MM.1S (cell line): ENCODE measurements around the gene RFTN1.
"Not testable (repeated sequence)": the region's sequence is repeated elsewhere in the genome, so short reads cannot be mapped to it uniquely, and the experiment has no call there.

Experiments
- DNase-seq: peaks from one replicate; pipeline ENCODE4 v3.0.0-alpha.2; 2015
- H2AFZ ChIP-seq: fragments of 300-600 bp; sonication (generic); 2 replicates; pipeline ENCODE4 v1.6.0; 2016; ENCODE audit warnings: antibody characterized with exemption, low read length
- H3F3A ChIP-seq: fragments of 300-600 bp; sonication (generic); 2 replicates; pipeline ENCODE4 v1.6.1; 2016; ENCODE audit warnings: mild to moderate bottlenecking, antibody characterized with exemption, low read length, moderate library complexity, mixed read lengths; ENCODE audit not compliant: insufficient read depth
- H3K27ac ChIP-seq: fragments of 300-600 bp; sonication (generic); 2 replicates; pipeline ENCODE4 v1.5.1; 2016; ENCODE audit warnings: mild to moderate bottlenecking, low read length
- H3K27me3 ChIP-seq: fragments of 300-600 bp; sonication (generic); replicated peaks from 2 replicates; pipeline ENCODE4 v1.6.0; 2016; ENCODE audit warnings: low read length; ENCODE audit not compliant: insufficient read depth
- H3K36me3 ChIP-seq: fragments of 300-600 bp; sonication (generic); replicated peaks from 2 replicates; pipeline ENCODE4 v1.6.1; 2016; ENCODE audit warnings: mild to moderate bottlenecking, low read length, mixed read lengths; ENCODE audit not compliant: insufficient read depth
- H3K4me1 ChIP-seq: fragments of 300-600 bp; sonication (generic); 2 replicates; pipeline ENCODE4 v1.6.1; 2016; ENCODE audit warnings: low read length, mixed read lengths
- H3K4me2 ChIP-seq: fragments of 300-600 bp; sonication (generic); 2 replicates; pipeline ENCODE4 v1.6.0; 2016; ENCODE audit warnings: low read depth, low read length
- H3K4me3 ChIP-seq: fragments of 300-600 bp; sonication (generic); 2 replicates; pipeline ENCODE4 v1.5.1; 2016; ENCODE audit warnings: low read length, mixed read lengths
- H3K79me2 ChIP-seq: fragments of 300-600 bp; sonication (generic); 2 replicates; pipeline ENCODE4 v1.6.1; 2016; ENCODE audit warnings: mixed run types, low read length, mixed read lengths
- H3K9ac ChIP-seq: fragments of 300-600 bp; sonication (generic); 2 replicates; pipeline ENCODE4 v1.6.1; 2016; ENCODE audit warnings: low read length, mixed read lengths
- H3K9me2 ChIP-seq: fragments of 300-600 bp; sonication (generic); replicated peaks from 2 replicates; pipeline ENCODE4 v1.6.1; 2016; ENCODE audit warnings: mild to moderate bottlenecking, low read length, mixed read lengths; ENCODE audit not compliant: insufficient read depth
- H3K9me3 ChIP-seq: fragments of 300-600 bp; sonication (generic); replicated peaks from 2 replicates; pipeline ENCODE4 v1.6.1; 2016; ENCODE audit warnings: mild to moderate bottlenecking, low read length, mixed read lengths; ENCODE audit not compliant: insufficient read depth
- H4K20me1 ChIP-seq: fragments of 300-600 bp; sonication (generic); 2 replicates; pipeline ENCODE4 v1.6.1; 2016; ENCODE audit warnings: mild to moderate bottlenecking, low read length, moderate library complexity, mixed read lengths; ENCODE audit not compliant: insufficient read depth
- CTCF ChIP-seq: fragments of 300-600 bp; sonication (generic); IDR thresholded peaks from 2 replicates; pipeline ENCODE4 v1.5.1; 2016; ENCODE audit warnings: antibody characterized with exemption, low read length, mixed read lengths
- EZH2 ChIP-seq: fragments of 300-600 bp; sonication (generic); optimal IDR thresholded peaks from 2 replicates; pipeline ENCODE3; 2017; ENCODE audit warnings: low read depth, mild to moderate bottlenecking, antibody characterized with exemption, low read length, mixed read lengths
- EZH2phosphoT487 ChIP-seq: fragments of 300-600 bp; sonication (generic); IDR thresholded peaks from 2 replicates; pipeline ENCODE4 v1.6.1; 2018; ENCODE audit warnings: antibody characterized with exemption, low read length

Gene RFTN1

DNA sequence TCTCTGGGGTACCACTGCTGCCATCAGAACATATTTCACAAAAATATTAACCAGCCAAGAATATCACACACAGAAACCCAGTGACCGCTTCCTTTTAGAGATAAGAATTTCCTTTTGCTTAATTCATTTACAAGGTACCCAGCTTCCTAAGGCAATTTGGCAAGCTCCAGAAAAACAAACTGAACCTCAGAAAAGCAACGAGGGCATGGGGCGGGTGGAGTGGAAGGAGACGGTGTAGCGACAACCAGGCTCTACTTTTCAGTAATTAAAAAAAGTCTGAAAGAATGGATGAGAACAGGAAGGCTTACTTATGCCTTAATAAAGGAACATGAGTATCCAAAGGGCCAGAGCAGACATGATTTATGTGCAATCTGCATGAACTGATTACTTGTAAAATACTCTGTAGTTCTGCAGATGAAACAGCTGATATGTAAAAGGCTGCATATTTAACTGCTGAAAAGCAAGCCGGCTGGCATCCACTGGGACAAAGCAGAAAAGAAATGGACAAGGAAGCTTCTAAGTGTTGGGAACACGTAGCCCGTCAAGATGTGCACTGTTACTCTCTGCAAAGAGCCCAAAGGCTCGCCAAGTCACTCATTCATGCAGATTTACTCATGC lies 18.6 kb downstream of the RFTN1 start:
- H3K27me3 ChIP-seq = no peaks in the 10 kb centered on the region
- no peak for TF ChIP-seq CTCF
- TF ChIP-seq EZH2 = no peak
- TF ChIP-seq EZH2phosphoT487 = no peak
- H3K9me3 ChIP-seq = no peaks in the 10 kb centered on the region
- H3K27ac ChIP-seq = no peak overlapping the region
- H3K4me2 ChIP-seq = no peak overlapping the region
- H3K79me2 ChIP-seq = no peaks in the 10 kb centered on the region
- H2AFZ ChIP-seq = no peak overlapping the region
- no peak overlapping the region for H3K9ac ChIP-seq
- H3K9me2 ChIP-seq = no peaks in the 10 kb centered on the region
- no peaks in the 10 kb centered on the region for H3K36me3 ChIP-seq
- H4K20me1 ChIP-seq = no peaks in the 10 kb centered on the region
- no peak overlapping the region for H3K4me3 ChIP-seq
- no peak for DNase-seq
- no peaks in the 10 kb centered on the region for H3K4me1 ChIP-seq
- no peaks in the 10 kb centered on the region for H3F3A ChIP-seq

GRCh38 chr3:16494094-16494493 lies 19.4 kb downstream of the RFTN1 start:
- no peak overlapping the region for H3K9ac ChIP-seq
- no peak overlapping the region for H3K4me2 ChIP-seq
- no peaks in the 10 kb centered on the region for H3K9me3 ChIP-seq
- TF ChIP-seq EZH2phosphoT487 = no peak
- TF ChIP-seq EZH2 = no peak
- TF ChIP-seq CTCF = no peak
- no peaks in the 10 kb centered on the region for H3K36me3 ChIP-seq
- no peaks in the 10 kb centered on the region for H4K20me1 ChIP-seq
- no peaks in the 10 kb centered on the region for H3K4me1 ChIP-seq
- no peak overlapping the region for H3K4me3 ChIP-seq
- no peaks in the 10 kb centered on the region for H3K79me2 ChIP-seq
- no peak for DNase-seq
- H3K27ac ChIP-seq = no peak overlapping the region
- H2AFZ ChIP-seq = no peak overlapping the region
- no peaks in the 10 kb centered on the region for H3K27me3 ChIP-seq
- no peaks in the 10 kb centered on the region for H3K9me2 ChIP-seq
- H3F3A ChIP-seq = no peaks in the 10 kb centered on the region

DNA sequence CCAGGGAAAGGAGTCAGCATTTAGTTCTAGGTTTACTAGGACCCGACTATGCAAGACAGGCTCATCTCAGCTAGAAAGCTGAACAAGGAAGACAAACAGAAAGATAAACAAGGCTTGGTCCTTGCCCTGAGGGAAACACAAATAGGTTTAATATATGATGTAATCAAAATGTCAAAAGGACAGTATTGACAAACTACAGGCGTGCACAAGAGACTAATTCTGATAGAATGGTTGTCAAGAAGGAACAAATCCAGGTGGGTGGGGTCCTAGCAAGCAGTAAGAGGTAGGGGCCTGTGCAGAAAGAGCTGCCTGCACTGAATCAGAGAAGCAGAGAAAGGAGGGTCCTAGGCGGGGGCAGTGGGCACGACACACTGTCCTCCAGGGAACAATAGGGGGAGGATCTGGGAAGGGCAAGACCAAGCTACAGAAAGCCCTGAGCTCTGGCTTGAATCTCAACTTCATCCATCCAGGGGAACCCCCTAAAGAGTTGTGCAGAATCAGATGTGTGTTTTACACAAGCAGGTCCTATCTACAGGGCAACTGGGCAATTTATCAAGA lies 23.4 kb downstream of the RFTN1 start:
- H3F3A ChIP-seq = no peaks in the 10 kb centered on the region
- H3K27ac ChIP-seq = no peak overlapping the region
- no peaks in the 10 kb centered on the region for H3K9me2 ChIP-seq
- no peaks in the 10 kb centered on the region for H4K20me1 ChIP-seq
- no peaks in the 10 kb centered on the region for H3K79me2 ChIP-seq
- H3K4me1 ChIP-seq = no peaks in the 10 kb centered on the region
- H3K36me3 ChIP-seq = no peaks in the 10 kb centered on the region
- H3K9me3 ChIP-seq = no peaks in the 10 kb centered on the region
- no peak overlapping the region for H3K9ac ChIP-seq
- no peak for TF ChIP-seq EZH2phosphoT487
- H3K27me3 ChIP-seq = no peaks in the 10 kb centered on the region
- no peak for DNase-seq
- no peak overlapping the region for H3K4me2 ChIP-seq
- H3K4me3 ChIP-seq = no peak overlapping the region
- H2AFZ ChIP-seq = no peak overlapping the region

DNA sequence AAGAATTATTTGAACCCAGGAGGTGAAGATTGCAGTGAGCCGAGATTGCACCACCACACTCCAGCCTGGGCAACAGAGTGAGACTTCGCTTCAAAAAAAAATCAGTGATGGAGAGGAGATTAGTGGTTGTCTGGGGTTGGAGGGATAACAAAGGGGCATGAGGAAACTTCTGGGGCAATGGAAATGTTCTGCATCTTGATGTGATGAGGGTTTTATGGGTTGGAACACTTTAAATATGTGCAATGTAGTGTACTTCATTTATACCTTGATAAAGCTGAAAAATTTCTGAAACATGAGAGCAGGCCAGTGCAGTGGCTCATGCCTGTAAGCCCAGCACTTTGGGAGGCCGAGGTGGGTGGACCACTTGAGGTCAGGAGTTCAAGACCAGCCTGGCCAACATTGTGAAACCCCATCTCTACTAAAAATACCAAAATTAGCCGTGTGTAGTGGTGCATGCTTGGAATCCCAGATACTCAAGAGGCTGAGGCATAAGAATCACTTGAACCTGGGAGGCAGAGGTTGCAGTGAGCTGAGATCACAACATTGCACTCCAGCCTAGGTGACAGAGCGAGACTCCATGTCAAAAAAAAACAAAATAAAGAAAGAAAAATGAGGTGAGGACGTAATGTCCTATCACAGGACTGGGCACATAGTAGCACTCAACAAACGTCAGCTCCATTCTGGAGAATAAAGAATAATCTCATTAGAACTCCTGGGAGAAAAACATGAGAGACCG lies 24.0 kb downstream of the RFTN1 start:
- not testable (repeated sequence) for H3K9me3 ChIP-seq, H3K79me2 ChIP-seq, H3K36me3 ChIP-seq, H3K27ac ChIP-seq, H4K20me1 ChIP-seq, H2AFZ ChIP-seq, H3K9ac ChIP-seq, H3K4me2 ChIP-seq, H3K9me2 ChIP-seq, DNase-seq, H3K4me1 ChIP-seq, H3F3A ChIP-seq, H3K4me3 ChIP-seq, H3K27me3 ChIP-seq
